ENCODE data around the gene RICTOR.

GRCh38 chr5:39100301-39100850 is 26.2 kb upstream of the RICTOR start:
- no peak for TF ChIP-seq CTCF (IDR thresholded peaks at IDR 0.05)
- no peak for TF ChIP-seq POLR2A (IDR thresholded peaks at IDR 0.05)
